22Rv1 (cell line): ENCODE data around the gene PPP3CA.

Experiments used
- H3K27ac ChIP-seq: fragments of 450-650 bp; 2 replicates; pipeline ENCODE4 v1.5.1; 2017
- ZFX ChIP-seq: fragments of 450-650 bp; IDR thresholded peaks from 2 replicates; pipeline ENCODE4 v1.6.1; 2017; ENCODE audit warnings: antibody characterized with exemption, borderline replicate concordance
- TF ChIP-seq, protein P1 (sequence below): fragments of 450-650 bp; IDR thresholded peaks from 2 replicates; pipeline ENCODE4 v1.5.1; 2017; ENCODE audit warnings: mild to moderate bottlenecking

The PPP3CA gene

DNA sequence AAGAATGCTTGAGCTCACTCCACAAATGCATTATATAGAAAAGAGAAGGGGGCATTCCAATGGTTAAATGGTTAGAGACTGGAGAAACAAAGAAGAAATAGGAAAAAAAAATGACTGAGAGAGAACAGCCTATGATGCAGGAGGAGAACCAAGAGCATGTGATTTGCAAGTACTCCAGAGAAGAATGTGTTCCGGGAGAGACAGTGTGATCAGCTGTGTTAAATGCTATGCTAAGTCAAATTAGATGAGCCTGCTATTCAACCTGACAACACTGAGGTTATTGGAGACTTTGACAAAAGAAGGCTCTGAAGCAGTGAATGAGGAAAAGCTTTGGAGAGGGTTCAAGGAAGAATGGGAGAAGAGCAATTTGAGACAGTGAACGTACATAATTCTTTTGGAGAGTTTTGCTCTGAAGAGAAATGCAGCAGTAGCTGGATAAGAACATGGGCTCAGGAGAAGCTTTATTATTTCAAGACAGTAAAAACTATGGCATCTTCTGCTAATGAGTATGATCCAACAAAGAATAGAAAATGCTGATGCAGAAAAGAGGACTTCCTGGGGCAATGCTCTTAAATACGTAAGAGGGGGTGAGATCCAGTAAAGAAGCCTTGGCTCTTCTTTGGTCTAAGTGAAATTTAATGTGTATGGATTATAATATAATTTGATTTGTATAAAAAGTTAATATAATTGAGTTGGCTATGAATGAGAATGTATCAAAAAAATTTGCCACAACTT lies 66.3 kb downstream of the PPP3CA start:
- no peak for TF ChIP-seq ZFX
- TF ChIP-seq, protein P1, sequence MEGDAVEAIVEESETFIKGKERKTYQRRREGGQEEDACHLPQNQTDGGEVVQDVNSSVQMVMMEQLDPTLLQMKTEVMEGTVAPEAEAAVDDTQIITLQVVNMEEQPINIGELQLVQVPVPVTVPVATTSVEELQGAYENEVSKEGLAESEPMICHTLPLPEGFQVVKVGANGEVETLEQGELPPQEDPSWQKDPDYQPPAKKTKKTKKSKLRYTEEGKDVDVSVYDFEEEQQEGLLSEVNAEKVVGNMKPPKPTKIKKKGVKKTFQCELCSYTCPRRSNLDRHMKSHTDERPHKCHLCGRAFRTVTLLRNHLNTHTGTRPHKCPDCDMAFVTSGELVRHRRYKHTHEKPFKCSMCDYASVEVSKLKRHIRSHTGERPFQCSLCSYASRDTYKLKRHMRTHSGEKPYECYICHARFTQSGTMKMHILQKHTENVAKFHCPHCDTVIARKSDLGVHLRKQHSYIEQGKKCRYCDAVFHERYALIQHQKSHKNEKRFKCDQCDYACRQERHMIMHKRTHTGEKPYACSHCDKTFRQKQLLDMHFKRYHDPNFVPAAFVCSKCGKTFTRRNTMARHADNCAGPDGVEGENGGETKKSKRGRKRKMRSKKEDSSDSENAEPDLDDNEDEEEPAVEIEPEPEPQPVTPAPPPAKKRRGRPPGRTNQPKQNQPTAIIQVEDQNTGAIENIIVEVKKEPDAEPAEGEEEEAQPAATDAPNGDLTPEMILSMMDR: no peak
- H3K27ac ChIP-seq: peak overlapping the region; percentile 97

- TF ChIP-seq, protein P1: no peak
- no peak for TF ChIP-seq ZFX
- H3K27ac ChIP-seq: peak overlapping the region; percentile 97
These were observed 67.9 kb downstream of the PPP3CA start for GRCh38 chr4:101279377-101279871.

GRCh38 chr4:101277671-101278070 lies 69.7 kb downstream of the PPP3CA start:
- peak overlapping the region; percentile 97 for H3K27ac ChIP-seq
- no peak for TF ChIP-seq ZFX
- TF ChIP-seq, protein P1: no peak

DNA sequence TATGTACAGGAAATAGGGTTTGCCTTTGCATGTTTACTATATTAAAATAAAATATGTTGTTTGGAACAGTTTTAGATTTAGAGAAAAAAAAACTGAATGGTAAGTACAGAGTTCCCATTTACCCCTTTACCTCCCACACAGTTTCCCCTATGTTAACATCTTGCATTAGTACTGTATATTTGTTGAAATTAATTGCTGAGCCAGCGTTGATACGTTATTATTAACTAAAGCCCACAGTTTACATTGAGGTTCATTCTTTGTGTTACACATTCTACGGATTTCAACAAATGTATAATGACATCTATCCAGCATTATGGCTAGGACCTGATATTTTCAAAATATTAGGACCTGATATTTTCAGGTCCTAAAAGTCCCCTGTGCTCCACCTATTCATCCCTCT lies 70.7 kb downstream of the PPP3CA start:
- peak overlapping the region; percentile 97 for H3K27ac ChIP-seq
- no peak for TF ChIP-seq ZFX
- TF ChIP-seq, protein P1: no peak

- H3K27ac ChIP-seq: peak overlapping the region; percentile 97
These were observed 72.2 kb downstream of the PPP3CA start for GRCh38 chr4:101274888-101275752.

DNA sequence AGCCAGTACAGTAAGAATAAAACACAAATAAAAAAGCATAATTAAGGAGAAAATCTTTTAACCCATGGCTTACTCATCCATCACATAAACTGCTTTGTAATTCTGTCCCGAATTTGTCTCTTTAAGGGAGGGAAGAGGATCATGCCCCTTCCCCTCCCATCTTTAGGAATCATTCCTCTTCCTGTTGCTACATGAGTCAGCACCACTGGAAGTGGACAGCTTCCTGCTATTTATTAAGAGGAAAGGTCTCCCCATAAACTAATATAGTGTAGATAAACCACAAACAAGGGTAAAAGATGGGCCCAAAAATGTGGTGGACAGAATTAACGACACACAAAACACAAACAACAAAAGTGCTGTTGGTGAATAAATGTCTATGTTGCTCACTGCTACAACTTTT lies 75.8 kb downstream of the PPP3CA start:
- H3K27ac ChIP-seq: peak overlapping the region; percentile 97
- no peak for TF ChIP-seq ZFX
- TF ChIP-seq, protein P1: no peak

More at GRCh38 chr4:101274888-101275752, 72.2 kb downstream of the PPP3CA start:
- TF ChIP-seq, protein P1: no peak
- no peak for TF ChIP-seq ZFX

GRCh38 chr4:101269682-101270081 lies 77.6 kb downstream of the PPP3CA start:
- no peak for TF ChIP-seq ZFX
- TF ChIP-seq, protein P1: no peak
- H3K27ac ChIP-seq: peak overlapping the region; percentile 97
